SU-DHL-6 (cell line): Measurements from ENCODE around the gene MKS1.

Experiments
- EZH2phosphoT487 ChIP-seq: fragments of 200-600 bp; sonication (generic), shearing (Covaris generic); conservative IDR thresholded peaks from 2 replicates; pipeline ENCODE4 v1.6.1; 2018; ENCODE audit warnings: mild to moderate bottlenecking, antibody characterized with exemption, low read length, moderate library complexity, mixed read lengths
- TF ChIP-seq, protein P1 (sequence below): fragments of 200-600 bp; sonication (generic); IDR thresholded peaks from one replicate; pipeline ENCODE4 v1.5.1; 2017; ENCODE audit warnings: antibody characterized with exemption, mild to moderate bottlenecking, low read length, moderate library complexity; ENCODE audit not compliant: insufficient read depth, poor library complexity, severe bottlenecking

DNA sequence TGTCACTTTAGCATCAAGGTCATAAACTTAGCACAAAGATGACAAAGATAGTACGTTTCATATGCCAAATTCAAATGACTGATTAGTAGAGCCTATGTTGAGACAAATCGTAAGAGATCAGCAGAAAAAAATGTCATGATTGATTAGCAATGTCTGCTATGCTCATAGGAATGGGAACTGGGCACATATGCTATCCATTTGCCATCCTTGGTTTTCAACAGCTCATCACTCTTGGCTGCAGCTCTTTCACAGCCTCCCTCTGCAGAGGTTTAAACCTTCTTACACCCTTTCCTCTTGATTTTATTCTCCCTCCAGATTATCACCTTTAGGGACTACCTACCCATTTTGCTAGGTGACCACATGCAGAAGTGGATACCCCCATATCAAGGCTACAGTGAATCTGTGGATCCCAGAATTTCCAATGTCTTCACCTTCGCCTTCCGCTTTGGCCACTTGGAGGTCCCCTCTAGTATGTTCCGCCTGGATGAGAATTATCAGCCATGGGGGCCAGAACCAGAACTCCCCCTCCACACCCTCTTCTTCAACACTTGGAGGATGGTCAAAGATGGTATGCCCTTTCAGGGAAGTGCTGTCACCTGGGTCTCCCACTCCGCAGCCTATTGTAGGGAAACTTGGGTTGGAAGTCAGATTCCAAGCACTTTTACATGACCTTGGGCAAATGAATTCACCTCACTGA is 45.5 kb upstream of the MKS1 start:
- TF ChIP-seq, protein P1, sequence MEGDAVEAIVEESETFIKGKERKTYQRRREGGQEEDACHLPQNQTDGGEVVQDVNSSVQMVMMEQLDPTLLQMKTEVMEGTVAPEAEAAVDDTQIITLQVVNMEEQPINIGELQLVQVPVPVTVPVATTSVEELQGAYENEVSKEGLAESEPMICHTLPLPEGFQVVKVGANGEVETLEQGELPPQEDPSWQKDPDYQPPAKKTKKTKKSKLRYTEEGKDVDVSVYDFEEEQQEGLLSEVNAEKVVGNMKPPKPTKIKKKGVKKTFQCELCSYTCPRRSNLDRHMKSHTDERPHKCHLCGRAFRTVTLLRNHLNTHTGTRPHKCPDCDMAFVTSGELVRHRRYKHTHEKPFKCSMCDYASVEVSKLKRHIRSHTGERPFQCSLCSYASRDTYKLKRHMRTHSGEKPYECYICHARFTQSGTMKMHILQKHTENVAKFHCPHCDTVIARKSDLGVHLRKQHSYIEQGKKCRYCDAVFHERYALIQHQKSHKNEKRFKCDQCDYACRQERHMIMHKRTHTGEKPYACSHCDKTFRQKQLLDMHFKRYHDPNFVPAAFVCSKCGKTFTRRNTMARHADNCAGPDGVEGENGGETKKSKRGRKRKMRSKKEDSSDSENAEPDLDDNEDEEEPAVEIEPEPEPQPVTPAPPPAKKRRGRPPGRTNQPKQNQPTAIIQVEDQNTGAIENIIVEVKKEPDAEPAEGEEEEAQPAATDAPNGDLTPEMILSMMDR, result no peak
- no peak for TF ChIP-seq EZH2phosphoT487
